ENCODE results near the gene C3orf18. TPM values are rescaled to one million over a fixed set of nuclear protein-coding genes. Genes with fewer than 3 reads are reported as not detected.

Gene C3orf18
- total RNA-seq, 1 experiment from 2014 or later, result 0.15 TPM

DNA sequence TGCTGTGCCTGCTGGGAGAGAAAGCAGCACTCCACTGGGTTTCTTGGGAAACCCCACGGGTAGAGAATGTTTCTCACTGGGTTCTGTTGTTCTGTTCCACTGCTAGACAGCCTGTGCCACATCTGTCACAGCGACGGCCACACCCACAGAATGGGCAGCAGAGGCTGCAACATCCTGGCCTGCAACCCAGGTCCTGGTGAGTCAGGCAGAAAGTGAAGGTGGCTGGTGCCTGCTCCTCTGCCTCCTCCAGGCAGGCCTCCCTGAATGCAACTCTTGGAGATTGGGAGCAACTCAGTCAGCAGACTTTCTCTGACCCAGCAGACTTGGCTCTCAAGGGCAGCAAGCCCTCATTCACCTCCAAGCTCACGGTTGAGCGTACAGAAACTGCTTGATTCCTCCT lies 13.0 kb downstream of the C3orf18 start:
- DNase-seq, result no peak
- H3K4me2 ChIP-seq (ENCODE audit: low read depth, low read length, poor library complexity, severe bottlenecking), result no peak overlapping the region
- no peak overlapping the region for H3K9ac ChIP-seq (ENCODE audit: low read length)

DNA sequence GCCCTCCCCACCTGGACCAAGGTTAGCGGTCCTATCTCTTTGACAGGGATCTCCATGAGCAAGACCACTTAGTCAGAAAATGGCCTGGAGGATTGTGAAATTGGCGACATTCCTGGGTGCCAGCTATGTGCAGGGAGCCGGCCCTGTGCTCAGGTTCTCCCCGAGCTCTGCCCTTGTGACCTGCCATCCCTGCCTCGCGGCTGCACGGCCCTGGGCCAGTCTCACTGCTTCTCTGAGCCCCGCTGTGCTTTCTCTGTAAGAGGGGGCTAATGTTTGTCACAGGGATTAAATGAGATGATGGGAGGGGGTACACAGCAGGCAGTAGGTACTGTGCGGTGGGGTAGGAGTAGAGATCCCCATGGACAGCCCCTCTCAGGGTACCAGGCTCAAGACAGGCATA lies 14.9 kb downstream of the C3orf18 start:
- H3K79me2 ChIP-seq (ENCODE audit: low read length), result no peaks in the 10 kb centered on the region
- H3K9ac ChIP-seq (ENCODE audit: low read length), result no peak overlapping the region
- H3K4me2 ChIP-seq (ENCODE audit: low read depth, low read length, poor library complexity, severe bottlenecking), result no peak overlapping the region
- no peaks in the 10 kb centered on the region for H3K9me2 ChIP-seq (replicated peaks; ENCODE audit: insufficient read depth, low read length)
- no peaks in the 10 kb centered on the region; the same call in 1 of the 2 replicates for H4K20me1 ChIP-seq (ENCODE audit: insufficient read depth, low read depth, low read length)
- no peak overlapping the region for H2AFZ ChIP-seq (ENCODE audit: low read length)
- no peak for DNase-seq
- no peaks in the 10 kb centered on the region for H3K36me3 ChIP-seq (ENCODE audit: insufficient read depth, low read length)
- no peak overlapping the region for H3K27ac ChIP-seq (ENCODE audit: low read length)
- H3K27me3 ChIP-seq (ENCODE audit: low read length), result no peaks in the 10 kb centered on the region
- no peak overlapping the region for H3K4me3 ChIP-seq (ENCODE audit: low read length)
- no peaks in the 10 kb centered on the region for H3K4me1 ChIP-seq (ENCODE audit: low read length)
- H3K9me3 ChIP-seq (ENCODE audit: low read length), result no peaks in the 10 kb centered on the region

More for the DNA sequence above, 13.0 kb downstream of the C3orf18 start:
- H3K27me3 ChIP-seq (ENCODE audit: low read length), result no peaks in the 10 kb centered on the region
- no peak overlapping the region for H2AFZ ChIP-seq (ENCODE audit: low read length)
- H3K9me3 ChIP-seq (ENCODE audit: low read length), result no peaks in the 10 kb centered on the region
- H3K4me3 ChIP-seq (ENCODE audit: low read length), result no peak overlapping the region
- no peaks in the 10 kb centered on the region for H3K4me1 ChIP-seq (ENCODE audit: low read length)
- no peak overlapping the region for H3K27ac ChIP-seq (ENCODE audit: low read length)
- no peaks in the 10 kb centered on the region for H3K9me2 ChIP-seq (replicated peaks; ENCODE audit: insufficient read depth, low read length)
- H3K36me3 ChIP-seq (ENCODE audit: insufficient read depth, low read length), result no peaks in the 10 kb centered on the region
- no peaks in the 10 kb centered on the region for H3K79me2 ChIP-seq (ENCODE audit: low read length)
- no peaks in the 10 kb centered on the region; the same call in 1 of the 2 replicates for H4K20me1 ChIP-seq (ENCODE audit: insufficient read depth, low read depth, low read length)

DNA sequence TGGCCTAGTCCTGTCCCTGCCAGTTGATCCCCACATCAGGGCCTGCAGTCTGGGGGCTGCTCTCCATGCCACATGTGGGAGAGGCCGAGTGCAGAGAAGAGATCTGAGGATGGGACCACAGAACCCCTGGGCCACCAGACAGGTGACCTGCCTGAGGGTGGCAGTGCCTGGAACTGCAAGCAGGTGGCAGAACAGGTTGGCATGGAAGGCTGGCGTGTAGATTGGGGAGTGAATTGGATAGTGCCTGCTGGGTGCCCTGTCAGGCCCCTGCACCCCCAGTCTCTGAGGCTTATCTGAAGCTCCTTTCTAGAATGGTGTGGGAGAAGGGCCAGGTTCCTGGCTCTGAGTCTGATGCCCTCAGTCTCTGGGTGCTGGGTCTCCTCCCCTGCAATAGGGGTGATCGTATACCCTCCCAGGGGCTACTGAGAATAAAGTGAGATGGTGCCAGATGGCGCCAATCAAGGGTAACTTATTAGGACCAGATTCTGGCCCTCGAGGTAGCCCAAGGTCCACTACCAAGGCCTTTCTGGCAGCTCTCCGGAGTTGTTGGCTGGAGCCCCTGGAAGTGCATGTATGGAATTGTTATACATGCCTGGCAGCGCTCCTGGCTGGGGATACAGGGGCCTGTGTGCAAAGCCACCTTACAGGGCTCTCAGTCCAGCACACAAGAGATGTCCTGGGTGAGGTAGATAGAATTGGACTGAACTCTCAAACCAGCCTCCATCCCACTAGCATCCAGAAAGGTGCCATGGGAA lies 15.7 kb downstream of the C3orf18 start:
- Histone ChIP-seq H3K27ac (ENCODE audit: low read length) (no peak overlapping the region), H3K79me2 (ENCODE audit: low read length) (no peaks in the 10 kb centered on the region), H3K9ac (ENCODE audit: low read length) (no peak overlapping the region), H3K4me2 (ENCODE audit: low read depth, low read length, poor library complexity, severe bottlenecking) (no peak overlapping the region), H3K4me3 (ENCODE audit: low read length) (no peak overlapping the region), H3K4me1 (ENCODE audit: low read length) (no peaks in the 10 kb centered on the region), H3K9me3 (ENCODE audit: low read length) (no peaks in the 10 kb centered on the region), H3K27me3 (ENCODE audit: low read length) (no peaks in the 10 kb centered on the region), H4K20me1 (ENCODE audit: insufficient read depth, low read depth, low read length) (no peaks in the 10 kb centered on the region; the same call in 1 of the 2 replicates), H3K36me3 (ENCODE audit: insufficient read depth, low read length) (no peaks in the 10 kb centered on the region), H3K9me2 (replicated peaks; ENCODE audit: insufficient read depth, low read length) (no peaks in the 10 kb centered on the region), H2AFZ (ENCODE audit: low read length) (no peak overlapping the region)
- no peak for DNase-seq

DNA sequence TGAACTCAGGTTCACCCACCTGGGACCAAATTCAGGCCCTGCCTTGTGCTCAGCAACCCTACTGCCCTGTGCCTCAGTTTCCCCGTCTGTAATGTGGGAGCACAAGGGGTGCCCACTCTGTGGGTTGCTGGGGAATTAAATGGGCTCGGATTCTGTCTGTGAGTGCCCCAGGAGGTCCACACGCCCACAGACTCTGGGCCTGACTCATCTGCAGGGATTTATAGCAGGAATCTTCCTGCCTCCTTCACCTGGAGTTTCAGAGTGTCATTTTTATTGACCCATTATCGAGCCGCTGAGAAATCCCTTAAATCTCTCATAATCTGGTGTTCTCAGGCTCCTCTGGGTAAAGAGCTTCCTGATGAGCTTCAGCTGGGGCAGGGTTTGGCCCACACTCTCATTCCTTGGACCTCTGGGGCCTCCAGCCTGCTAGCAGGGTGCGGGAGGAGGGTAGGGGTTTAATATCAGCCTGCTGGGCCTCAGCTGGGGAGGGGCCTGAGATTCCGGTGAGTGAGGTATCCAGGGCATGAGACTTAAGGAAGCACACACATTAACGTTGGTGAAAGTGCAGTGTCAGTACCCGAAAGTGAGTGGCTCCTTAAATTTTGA lies 16.4 kb downstream of the C3orf18 start:
- H3K27me3 ChIP-seq (ENCODE audit: low read length), result no peaks in the 10 kb centered on the region
- H2AFZ ChIP-seq (ENCODE audit: low read length), result no peak overlapping the region
- H3K4me2 ChIP-seq (ENCODE audit: low read depth, low read length, poor library complexity, severe bottlenecking), result no peak overlapping the region
- H3K9me3 ChIP-seq (ENCODE audit: low read length), result no peaks in the 10 kb centered on the region
- no peaks in the 10 kb centered on the region for H3K9me2 ChIP-seq (replicated peaks; ENCODE audit: insufficient read depth, low read length)
- no peak overlapping the region for H3K4me3 ChIP-seq (ENCODE audit: low read length)
- H3K27ac ChIP-seq (ENCODE audit: low read length), result no peak overlapping the region
- no peaks in the 10 kb centered on the region for H3K36me3 ChIP-seq (ENCODE audit: insufficient read depth, low read length)
- H3K79me2 ChIP-seq (ENCODE audit: low read length), result no peaks in the 10 kb centered on the region
- H3K9ac ChIP-seq (ENCODE audit: low read length), result no peak overlapping the region
- no peaks in the 10 kb centered on the region; the same call in 1 of the 2 replicates for H4K20me1 ChIP-seq (ENCODE audit: insufficient read depth, low read depth, low read length)
- DNase-seq, result no peak
- no peaks in the 10 kb centered on the region for H3K4me1 ChIP-seq (ENCODE audit: low read length)

DNA sequence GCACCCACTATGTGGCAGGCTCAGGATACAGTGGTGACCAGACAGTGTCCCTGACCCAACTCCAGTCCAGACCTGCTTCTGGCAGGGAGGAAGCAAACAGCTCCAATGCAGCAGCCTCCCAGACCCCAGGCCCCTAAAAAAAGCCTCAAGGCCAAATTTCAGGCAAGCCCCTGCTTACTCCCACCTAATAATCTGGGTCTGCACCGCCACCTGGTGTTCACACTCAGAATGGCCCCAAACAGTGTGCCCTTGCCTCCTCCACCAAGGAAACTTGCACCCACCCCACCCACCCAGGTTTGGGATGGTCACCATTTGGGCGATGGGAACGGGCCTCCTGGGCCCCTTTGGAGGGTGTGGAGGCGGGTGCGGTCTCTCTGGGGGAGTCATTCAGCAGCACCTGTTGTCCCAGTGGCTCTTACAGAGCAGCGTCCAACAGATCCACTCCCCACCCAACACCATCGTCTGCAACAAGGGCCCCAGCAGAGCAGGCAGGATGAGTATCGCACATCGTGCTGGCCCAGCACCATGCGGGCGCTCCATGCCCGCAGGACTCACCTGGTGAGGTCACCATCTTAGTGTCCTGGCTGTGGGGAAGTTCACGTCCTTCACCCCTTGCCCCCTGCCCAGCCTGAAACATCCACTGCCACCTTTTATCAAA lies 17.3 kb downstream of the C3orf18 start:
- no peak overlapping the region for H3K4me3 ChIP-seq (ENCODE audit: low read length)
- DNase-seq, result peak; percentile 85
- no peaks in the 10 kb centered on the region for H3K27me3 ChIP-seq (ENCODE audit: low read length)
- H2AFZ ChIP-seq (ENCODE audit: low read length), result no peak overlapping the region
- H4K20me1 ChIP-seq (ENCODE audit: insufficient read depth, low read depth, low read length), result no peaks in the 10 kb centered on the region; the same call in 1 of the 2 replicates
- H3K27ac ChIP-seq (ENCODE audit: low read length), result no peak overlapping the region
- no peaks in the 10 kb centered on the region for H3K9me3 ChIP-seq (ENCODE audit: low read length)
- no peaks in the 10 kb centered on the region for H3K4me1 ChIP-seq (ENCODE audit: low read length)
- H3K9ac ChIP-seq (ENCODE audit: low read length), result no peak overlapping the region
- no peaks in the 10 kb centered on the region for H3K9me2 ChIP-seq (replicated peaks; ENCODE audit: insufficient read depth, low read length)
- no peaks in the 10 kb centered on the region for H3K36me3 ChIP-seq (ENCODE audit: insufficient read depth, low read length)
- no peaks in the 10 kb centered on the region for H3K79me2 ChIP-seq (ENCODE audit: low read length)
- no peak overlapping the region for H3K4me2 ChIP-seq (ENCODE audit: low read depth, low read length, poor library complexity, severe bottlenecking)

DNA sequence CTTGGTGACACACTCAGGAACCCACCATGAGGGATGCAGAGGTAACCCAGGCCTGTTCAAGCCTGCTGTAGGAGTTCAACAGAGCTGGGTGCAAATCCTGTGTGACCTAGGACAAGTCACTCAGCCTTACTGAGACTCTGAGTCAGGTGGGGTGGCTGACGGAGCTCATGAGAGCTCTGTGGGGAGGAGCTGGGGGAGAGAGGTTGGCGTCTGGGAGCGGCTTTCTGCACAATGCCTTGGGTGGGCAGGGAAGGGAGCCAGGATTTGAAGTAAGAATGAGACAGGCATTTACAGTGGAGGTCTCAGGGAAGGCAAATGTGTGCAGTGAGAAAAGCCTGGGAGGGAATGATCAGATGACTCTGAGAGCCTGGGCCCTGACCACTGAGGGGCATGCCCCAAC lies 18.3 kb downstream of the C3orf18 start:
- H3K79me2 ChIP-seq (ENCODE audit: low read length), result no peaks in the 10 kb centered on the region
- H3K9ac ChIP-seq (ENCODE audit: low read length), result no peak overlapping the region
- no peaks in the 10 kb centered on the region; the same call in 1 of the 2 replicates for H4K20me1 ChIP-seq (ENCODE audit: insufficient read depth, low read depth, low read length)
- no peaks in the 10 kb centered on the region for H3K36me3 ChIP-seq (ENCODE audit: insufficient read depth, low read length)
- H3K4me1 ChIP-seq (ENCODE audit: low read length), result no peaks in the 10 kb centered on the region
- no peak overlapping the region for H3K27ac ChIP-seq (ENCODE audit: low read length)
- H3K4me2 ChIP-seq (ENCODE audit: low read depth, low read length, poor library complexity, severe bottlenecking), result no peak overlapping the region
- H3K4me3 ChIP-seq (ENCODE audit: low read length), result no peak overlapping the region
- no peak overlapping the region for H2AFZ ChIP-seq (ENCODE audit: low read length)
- H3K9me3 ChIP-seq (ENCODE audit: low read length), result no peaks in the 10 kb centered on the region
- no peaks in the 10 kb centered on the region for H3K9me2 ChIP-seq (replicated peaks; ENCODE audit: insufficient read depth, low read length)
- no peak for DNase-seq
- H3K27me3 ChIP-seq (ENCODE audit: low read length), result no peaks in the 10 kb centered on the region

DNA sequence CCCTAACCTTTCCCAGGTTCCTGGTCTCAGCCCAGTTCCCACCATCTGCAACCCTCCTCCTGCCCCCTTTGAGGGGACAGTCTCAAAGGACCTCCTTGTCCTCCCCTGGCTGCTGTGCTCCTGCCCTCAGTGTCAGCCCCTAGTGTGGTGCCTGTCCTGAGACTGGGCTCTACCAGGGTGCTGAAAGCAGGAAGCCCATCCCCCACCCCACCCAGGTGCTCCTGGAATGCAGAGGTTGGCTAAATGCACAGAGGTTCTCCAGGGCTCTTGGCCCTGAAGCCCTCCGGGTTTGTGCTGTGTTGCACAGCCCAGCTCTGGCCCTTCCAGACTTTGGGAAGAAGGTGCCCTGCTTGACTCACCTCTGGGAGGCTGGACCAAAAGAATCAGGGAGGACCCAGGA lies 21.8 kb downstream of the C3orf18 start:
- H3K9me3 ChIP-seq (ENCODE audit: low read length), result no peaks in the 10 kb centered on the region
- no peaks in the 10 kb centered on the region for H3K27me3 ChIP-seq (ENCODE audit: low read length)
- no peak overlapping the region for H3K4me2 ChIP-seq (ENCODE audit: low read depth, low read length, poor library complexity, severe bottlenecking)
- H4K20me1 ChIP-seq (ENCODE audit: insufficient read depth, low read depth, low read length), result no peaks in the 10 kb centered on the region
- no peaks in the 10 kb centered on the region for H3K36me3 ChIP-seq (ENCODE audit: insufficient read depth, low read length)
- no peaks in the 10 kb centered on the region for H3K79me2 ChIP-seq (ENCODE audit: low read length)
- no peak overlapping the region for H3K27ac ChIP-seq (ENCODE audit: low read length)
- H3K9ac ChIP-seq (ENCODE audit: low read length), result no peak overlapping the region
- no peak for DNase-seq
- H3K4me1 ChIP-seq (ENCODE audit: low read length), result no peaks in the 10 kb centered on the region
- H3K9me2 ChIP-seq (replicated peaks; ENCODE audit: insufficient read depth, low read length), result no peaks in the 10 kb centered on the region
- no peak overlapping the region for H3K4me3 ChIP-seq (ENCODE audit: low read length)
- no peak overlapping the region for H2AFZ ChIP-seq (ENCODE audit: low read length)
